IMR-90 (cell line): ENCODE measurements around the gene IFRD1.

Source experiments
- BHLHE40 ChIP-seq: fragments of 150-350 bp; IDR thresholded peaks from 2 replicates; pipeline ENCODE4 v1.6.1; 2016; ENCODE audit warnings: mild to moderate bottlenecking, low read depth, low read length
- CEBPB ChIP-seq: IDR thresholded peaks from 2 replicates; pipeline ENCODE4 v1.6.1; 2012; ENCODE audit warnings: low read depth, low read length, improper control_type of control experiment
- CTCF ChIP-seq: conservative IDR thresholded peaks from 2 replicates; pipeline ENCODE4 v1.5.1; 2012; ENCODE audit warnings: mild to moderate bottlenecking, low read depth, low read length, improper control_type of control experiment
- ELK1 ChIP-seq: fragments of 150-350 bp; IDR thresholded peaks from 2 replicates; pipeline ENCODE4 v1.6.1; 2016; ENCODE audit warnings: low read depth, mild to moderate bottlenecking, low read length, moderate library complexity, borderline replicate concordance
- FOS ChIP-seq: fragments of 150-350 bp; IDR thresholded peaks from 2 replicates; pipeline ENCODE4 v1.6.1; 2016; ENCODE audit warnings: low read depth, low read length
- MAFK ChIP-seq: IDR thresholded peaks from 2 replicates; pipeline ENCODE4 v1.6.1; 2012; ENCODE audit warnings: low read depth, low read length, improper control_type of control experiment
- MAZ ChIP-seq: IDR thresholded peaks from 2 replicates; pipeline ENCODE4 v1.6.1; 2012; ENCODE audit warnings: low read depth, mild to moderate bottlenecking, low read length, improper control_type of control experiment, moderate library complexity, borderline replicate concordance
- MXI1 ChIP-seq: IDR thresholded peaks from 2 replicates; pipeline ENCODE4 v1.6.1; 2012; ENCODE audit warnings: low read depth, mild to moderate bottlenecking, low read length, moderate library complexity, borderline replicate concordance
- NFE2L2 ChIP-seq: fragments of 150-350 bp; IDR thresholded peaks from 2 replicates; pipeline ENCODE4 v1.6.1; 2016; ENCODE audit warnings: low read depth, mild to moderate bottlenecking, low read length
- POLR2A ChIP-seq: IDR thresholded peaks from 2 replicates; pipeline ENCODE4 v1.6.1; 2012; ENCODE audit warnings: mild to moderate bottlenecking, low read depth, low read length
- RAD21 ChIP-seq: IDR thresholded peaks from 2 replicates; pipeline ENCODE4 v1.6.1; 2012; ENCODE audit warnings: low read length, improper control_type of control experiment
- RCOR1 ChIP-seq: IDR thresholded peaks from 2 replicates; pipeline ENCODE4 v1.6.1; 2012; ENCODE audit warnings: mild to moderate bottlenecking, low read length, improper control_type of control experiment; ENCODE audit not compliant: insufficient replicate concordance
- RFX5 ChIP-seq: IDR thresholded peaks from 2 replicates; pipeline ENCODE4 v1.8.0; 2012; ENCODE audit warnings: low read depth, mild to moderate bottlenecking, low read length, moderate library complexity
- USF2 ChIP-seq: fragments of 150-350 bp; IDR thresholded peaks from 2 replicates; pipeline ENCODE4 v1.6.1; 2017; ENCODE audit warnings: mild to moderate bottlenecking, antibody characterized with exemption, low read length, low read depth

GRCh38 chr7:112500619-112501018, 50.4 kb downstream of the IFRD1 start:
- TF ChIP-seq RFX5 (no peak), CTCF (no peak), RCOR1 (no peak), MAFK (no peak), CEBPB (no peak), BHLHE40 (no peak), POLR2A (no peak), ELK1 (no peak), FOS (no peak), USF2 (no peak), NFE2L2 (no peak), RAD21 (no peak), MAZ (no peak), MXI1 (no peak)
